Effector memory CD4-positive, alpha-beta T cell (primary cell): Measurements from ENCODE around the gene SNX10.

ENCODE experiments used
- DNase-seq, 3 donors: peaks; one replicate each; pipeline ENCODE4 v3.0.0-alpha.2; 2020
- H3K27ac ChIP-seq: 2 replicates; pipeline ENCODE4 v1.7.0; 2013; ENCODE audit warnings: mild to moderate bottlenecking, low read length, moderate library complexity; ENCODE audit not compliant: insufficient read depth, poor library complexity, severe bottlenecking
- H3K27me3 ChIP-seq: replicated peaks from 2 replicates; pipeline ENCODE4 v1.7.0; 2013; ENCODE audit warnings: mild to moderate bottlenecking, low read length; ENCODE audit not compliant: insufficient read depth, control insufficient read depth, poor library complexity, severe bottlenecking
- H3K36me3 ChIP-seq: 2 replicates; pipeline ENCODE4 v1.7.0; 2013; ENCODE audit warnings: mild to moderate bottlenecking, low read length, moderate library complexity; ENCODE audit not compliant: control insufficient read depth, insufficient read depth
- H3K4me1 ChIP-seq: 2 replicates; pipeline ENCODE4 v1.7.0; 2013; ENCODE audit warnings: low read length, mild to moderate bottlenecking; ENCODE audit not compliant: control insufficient read depth, insufficient read depth, poor library complexity, severe bottlenecking
- H3K4me3 ChIP-seq: 2 replicates; pipeline ENCODE4 v1.7.0; 2013; ENCODE audit warnings: low read length, low read depth, mild to moderate bottlenecking; ENCODE audit not compliant: insufficient read depth, poor library complexity, severe bottlenecking
- H3K9me3 ChIP-seq: 2 replicates; pipeline ENCODE4 v1.7.0; 2013; ENCODE audit warnings: mild to moderate bottlenecking, low read length, moderate library complexity; ENCODE audit not compliant: control insufficient read depth

SNX10 gene

DNA sequence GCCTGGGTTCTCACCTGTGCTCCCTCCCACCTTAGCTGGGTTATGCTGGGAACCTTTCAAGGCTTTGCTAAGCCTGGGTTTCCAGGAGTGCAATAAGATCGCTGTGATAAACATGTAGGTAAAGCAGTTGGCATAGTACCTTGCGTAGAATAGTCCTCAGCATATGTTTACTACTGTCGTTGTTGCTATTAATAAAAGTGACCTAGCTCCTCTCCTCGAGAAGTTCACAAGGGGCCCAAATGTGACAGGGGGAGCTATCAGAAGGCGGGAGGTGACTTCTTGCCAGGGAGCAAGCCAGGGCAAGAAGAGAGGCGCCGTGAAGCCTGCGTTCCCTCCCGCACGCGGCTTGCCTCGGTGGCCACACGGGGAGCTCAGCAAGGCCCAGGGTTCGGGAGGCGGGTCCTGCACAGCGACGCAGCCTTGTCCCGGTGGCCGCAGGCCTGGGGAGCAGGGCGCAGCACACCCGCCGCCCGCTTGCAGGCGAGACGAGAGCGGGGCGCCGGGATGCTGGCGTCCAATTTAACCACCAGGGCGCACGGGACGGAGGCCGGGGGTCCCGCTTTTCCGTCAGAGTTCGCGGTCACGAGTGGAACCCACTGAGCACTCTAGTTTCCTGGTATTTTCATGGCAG lies 106.2 kb downstream of the SNX10 start:
- Histone ChIP-seq H3K9me3 (no peaks in the 10 kb centered on the region), H3K27ac (no peak overlapping the region), H3K36me3 (no peaks in the 10 kb centered on the region), H3K27me3 (peaks cover 22% of the 10 kb centered on the region), H3K4me1 (peaks cover 10% of the 10 kb centered on the region), H3K4me3 (peak overlapping the region; percentile 57)
- no peak for DNase-seq

- DNase-seq = no peak
- Histone ChIP-seq H3K36me3 (no peaks in the 10 kb centered on the region), H3K4me1 (peaks cover 10% of the 10 kb centered on the region), H3K27ac (no peak overlapping the region), H3K9me3 (no peaks in the 10 kb centered on the region), H3K27me3 (peaks cover 22% of the 10 kb centered on the region), H3K4me3 (peak overlapping the region; percentile 57)
Measured at GRCh38 chr7:26398427-26398755, 106.7 kb downstream of the SNX10 start.

DNA sequence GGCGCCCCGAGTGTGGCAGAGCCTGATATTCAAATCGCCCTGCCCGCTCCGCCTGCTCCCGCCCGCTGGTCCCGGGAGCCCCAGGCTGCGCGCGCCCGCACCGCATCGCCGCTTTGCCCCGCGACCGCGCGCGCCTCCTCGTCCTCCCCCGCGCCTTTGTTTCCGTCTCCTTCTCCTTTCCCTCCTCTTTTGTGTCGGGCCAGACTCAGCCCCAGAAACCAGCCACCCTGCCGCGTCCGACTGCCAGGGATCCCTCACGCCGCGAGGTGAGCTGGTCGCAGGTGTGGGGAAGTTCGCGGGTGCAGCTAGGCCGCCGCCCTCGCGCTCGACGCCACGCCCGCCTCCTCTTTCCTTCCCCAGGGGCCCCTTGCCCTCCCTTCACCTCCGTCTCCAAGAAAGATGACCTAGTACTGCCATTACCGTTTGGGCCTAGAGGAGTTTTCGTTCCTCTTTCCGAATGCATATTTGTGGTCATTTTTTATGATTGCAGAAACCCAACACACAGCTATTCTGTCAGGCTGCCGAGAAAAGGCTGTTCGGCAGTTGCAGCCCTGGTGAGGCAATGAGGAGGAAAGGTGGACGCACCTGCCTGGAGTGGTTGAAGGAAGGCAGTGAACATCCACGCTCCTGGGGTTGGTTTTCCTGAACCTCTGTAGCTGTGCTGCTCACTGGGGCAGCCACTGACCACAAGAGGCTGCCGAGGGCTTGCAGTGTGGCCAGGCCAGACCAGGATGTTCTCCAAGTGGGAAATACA lies 107.3 kb downstream of the SNX10 start:
- no peak for DNase-seq

DNA sequence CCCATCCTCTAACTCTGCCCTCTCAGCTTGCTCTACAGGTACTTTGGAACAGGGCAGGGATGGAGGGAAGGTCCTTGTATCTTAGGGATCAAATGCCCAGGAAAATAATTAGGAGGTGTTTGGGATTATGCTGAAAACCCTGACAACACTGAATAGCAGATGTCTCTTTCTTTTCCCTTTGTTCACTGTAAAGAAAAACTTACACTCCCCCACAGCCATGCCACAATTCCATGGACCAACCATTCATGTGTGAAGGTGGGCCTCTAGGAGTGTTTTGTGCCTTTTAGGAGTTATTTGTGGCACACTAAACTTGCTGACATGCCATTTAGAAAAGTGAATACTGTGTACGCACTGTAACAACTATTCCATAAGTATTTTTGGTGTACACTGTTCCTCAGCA lies 108.1 kb downstream of the SNX10 start:
- no peak for DNase-seq
- no peaks in the 10 kb centered on the region for H3K9me3 ChIP-seq
- H3K27ac ChIP-seq = no peak overlapping the region
- H3K36me3 ChIP-seq = no peaks in the 10 kb centered on the region
- H3K27me3 ChIP-seq = peaks cover 22% of the 10 kb centered on the region
- no peak overlapping the region for H3K4me3 ChIP-seq
- H3K4me1 ChIP-seq = peaks cover 10% of the 10 kb centered on the region

More for the DNA sequence above, 107.3 kb downstream of the SNX10 start:
- H3K27ac ChIP-seq = no peak overlapping the region
- no peaks in the 10 kb centered on the region for H3K36me3 ChIP-seq
- peak overlapping the region; percentile 57 for H3K4me3 ChIP-seq
- peaks cover 22% of the 10 kb centered on the region for H3K27me3 ChIP-seq
- peaks cover 10% of the 10 kb centered on the region for H3K4me1 ChIP-seq
- H3K9me3 ChIP-seq = no peaks in the 10 kb centered on the region

DNA sequence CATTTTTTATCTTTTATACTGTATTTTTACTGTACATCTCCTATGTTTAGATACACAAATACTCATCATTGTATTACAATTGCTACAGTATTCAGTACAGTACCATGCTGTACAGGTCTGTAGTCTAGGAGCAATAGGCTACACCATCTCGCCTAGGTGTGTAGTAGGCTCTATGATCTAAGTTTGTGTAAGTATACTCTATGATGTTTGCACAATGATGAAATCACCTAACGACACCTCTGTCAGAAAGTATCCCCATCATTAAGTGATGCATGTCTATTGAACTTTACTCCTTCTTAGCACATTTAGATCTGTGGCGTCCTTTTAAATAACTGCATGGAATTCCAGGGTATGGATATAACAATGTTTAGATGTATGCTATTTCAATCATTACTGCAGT lies 112.0 kb downstream of the SNX10 start:
- Histone ChIP-seq H3K4me3 (no peak overlapping the region), H3K27ac (no peak overlapping the region), H3K36me3 (no peaks in the 10 kb centered on the region), H3K4me1 (peaks cover 5% of the 10 kb centered on the region), H3K9me3 (no peaks in the 10 kb centered on the region), H3K27me3 (peaks cover 13% of the 10 kb centered on the region)
- no peak for DNase-seq

DNA sequence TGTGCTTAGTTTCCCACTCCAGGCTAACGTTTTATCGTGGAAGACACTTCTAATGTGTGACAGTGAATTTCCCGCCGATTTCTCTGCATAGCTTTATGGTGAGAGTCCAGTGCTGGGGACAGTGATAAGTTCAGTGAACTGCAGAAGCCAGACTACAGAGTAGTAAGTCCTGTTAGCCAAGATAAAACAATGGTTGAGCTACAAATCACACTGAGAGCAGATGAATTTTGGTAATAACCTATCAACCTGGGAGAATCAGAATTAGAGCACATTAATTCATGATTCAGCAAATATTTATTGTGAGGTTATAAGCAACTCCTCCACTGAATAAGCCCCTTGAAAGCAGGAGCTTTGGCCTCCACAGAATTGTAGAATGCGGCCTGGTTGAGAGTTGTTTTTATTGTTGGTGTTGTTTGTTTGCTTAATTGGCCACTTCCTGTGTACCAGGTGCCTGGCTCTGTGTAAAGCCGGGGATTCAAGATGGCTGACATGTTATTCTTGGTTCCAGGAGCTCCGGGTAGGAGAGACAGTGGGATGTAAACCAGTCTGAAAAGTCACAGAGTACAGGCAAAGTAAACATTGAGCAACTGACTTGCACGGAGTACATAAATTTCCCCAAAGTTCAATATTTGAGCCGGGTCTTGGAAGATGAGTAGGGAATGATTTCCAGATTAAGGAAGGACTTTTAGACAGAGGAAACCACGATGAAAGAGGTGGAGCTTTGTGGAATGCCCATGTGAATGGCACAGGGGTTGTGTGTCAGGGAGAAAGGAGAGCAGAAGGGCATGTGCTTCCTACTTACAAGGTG lies 112.7 kb downstream of the SNX10 start:
- Histone ChIP-seq H3K9me3 (no peaks in the 10 kb centered on the region), H3K36me3 (no peaks in the 10 kb centered on the region), H3K4me3 (no peak overlapping the region), H3K27me3 (peaks cover 5% of the 10 kb centered on the region), H3K4me1 (no peaks in the 10 kb centered on the region), H3K27ac (no peak overlapping the region)
- no peak for DNase-seq

GRCh38 chr7:26406433-26406832 lies 114.8 kb downstream of the SNX10 start:
- Histone ChIP-seq H3K36me3 (no peaks in the 10 kb centered on the region), H3K4me3 (no peak overlapping the region), H3K27ac (no peak overlapping the region), H3K27me3 (no peaks in the 10 kb centered on the region), H3K9me3 (no peaks in the 10 kb centered on the region), H3K4me1 (no peaks in the 10 kb centered on the region)
- no peak for DNase-seq

GRCh38 chr7:26409661-26410547 lies 118.2 kb downstream of the SNX10 start:
- Histone ChIP-seq H3K4me3 (no peak overlapping the region), H3K27me3 (no peaks in the 10 kb centered on the region), H3K36me3 (no peaks in the 10 kb centered on the region), H3K9me3 (no peaks in the 10 kb centered on the region), H3K4me1 (no peaks in the 10 kb centered on the region), H3K27ac (no peak overlapping the region)
- DNase-seq = no peak

- no peaks in the 10 kb centered on the region for H3K36me3 ChIP-seq
- H3K27me3 ChIP-seq = no peaks in the 10 kb centered on the region
- no peak overlapping the region for H3K4me3 ChIP-seq
- DNase-seq = no peak
- H3K9me3 ChIP-seq = no peaks in the 10 kb centered on the region
- no peaks in the 10 kb centered on the region for H3K4me1 ChIP-seq
- H3K27ac ChIP-seq = no peak overlapping the region
Measured at GRCh38 chr7:26413007-26413691, 121.5 kb downstream of the SNX10 start.
